Keratinocyte (primary cell): ENCODE results near the gene HRC. TPM values are rescaled to one million over a fixed set of nuclear protein-coding genes. Genes with fewer than 3 reads are reported as not detected.
A peak's percentile ranks its signal among the peaks of the same experiment; 100 is the strongest.

Experiments
- DNase-seq: peaks from one replicate; pipeline ENCODE4 v3.0.0-alpha.2; 2011; ENCODE audit warnings: low read depth, missing footprints, low spot score
- FAIRE-seq: peaks from 2 replicates; lab custom pipeline; 2011; peaks lifted over from hg19 to GRCh38; lab: Jason Lieb, UNC
- H2AFZ ChIP-seq: 2 replicates; pipeline ENCODE4 v1.6.0; 2012; ENCODE audit warnings: low read length, control low read depth, inconsistent platforms; ENCODE audit not compliant: control insufficient read depth
- H3K27ac ChIP-seq: 2 replicates; pipeline ENCODE4 v1.5.1; 2011; ENCODE audit warnings: low read length; ENCODE audit not compliant: control insufficient read depth, insufficient read depth
- H3K27me3 ChIP-seq: 3 replicates; pipeline ENCODE4 v1.6.0; 2011; ENCODE audit warnings: low read length; ENCODE audit not compliant: control insufficient read depth, insufficient read depth; ENCODE audit errors: extremely low read depth
- H3K36me3 ChIP-seq, 2 experiments: 2 replicates in 1 of 2; 3 replicates in 1 of 2; pipeline ENCODE4 v1.5.1; 2011; ENCODE audit warnings: low read length in 2 of 2, mild to moderate bottlenecking in 1 of 2; ENCODE audit not compliant: control insufficient read depth in 2 of 2, insufficient read depth in 2 of 2; ENCODE audit errors: extremely low read depth in 1 of 2
- H3K4me1 ChIP-seq: 3 replicates; pipeline ENCODE4 v1.5.1; 2011; ENCODE audit warnings: low read length; ENCODE audit not compliant: control insufficient read depth, insufficient read depth; ENCODE audit errors: extremely low read depth
- H3K4me2 ChIP-seq: 3 replicates; pipeline ENCODE4 v1.6.0; 2011; ENCODE audit warnings: low read depth, low read length; ENCODE audit not compliant: control insufficient read depth, insufficient read depth; ENCODE audit errors: extremely low read depth
- H3K4me3 ChIP-seq, 3 experiments: fragments of 200-600 bp in 1 of 3; sonication (generic) in 1 of 3; 2 replicates in 2 of 3; 3 replicates in 1 of 3; pipeline ENCODE4 v1.5.1; 2011 to 2016; ENCODE audit warnings: low read length in 3 of 3, mild to moderate bottlenecking in 3 of 3, control low read depth in 2 of 3, inconsistent platforms in 1 of 3, low read depth in 1 of 3, mixed read lengths in 1 of 3, mixed run types in 1 of 3, moderate library complexity in 1 of 3; ENCODE audit not compliant: control insufficient read depth in 2 of 3, insufficient read depth in 2 of 3; ENCODE audit errors: extremely low read depth in 1 of 3
- H3K79me2 ChIP-seq: 2 replicates; pipeline ENCODE4 v1.6.0; 2012; ENCODE audit warnings: low read length; ENCODE audit not compliant: control insufficient read depth, insufficient read depth
- H3K9ac ChIP-seq: 3 replicates; pipeline ENCODE4 v1.6.0; 2011; ENCODE audit warnings: low read length; ENCODE audit not compliant: control insufficient read depth, insufficient read depth; ENCODE audit errors: extremely low read depth
- H3K9me1 ChIP-seq: 3 replicates; pipeline ENCODE4 v1.6.0; 2011; ENCODE audit warnings: low read length; ENCODE audit not compliant: control insufficient read depth, insufficient read depth; ENCODE audit errors: extremely low read depth
- H3K9me3 ChIP-seq: 2 replicates; pipeline ENCODE4 v1.5.1; 2012; ENCODE audit warnings: low read depth, low read length; ENCODE audit not compliant: control insufficient read depth
- H4K20me1 ChIP-seq: 3 replicates; pipeline ENCODE4 v1.6.0; 2011; ENCODE audit warnings: low read length; ENCODE audit not compliant: control insufficient read depth, insufficient read depth; ENCODE audit errors: extremely low read depth
- CTCF ChIP-seq, 3 experiments: IDR thresholded peaks in 1 of 3; conservative IDR thresholded peaks in 1 of 3; optimal IDR thresholded peaks in 1 of 3; 2 replicates in 2 of 3; 3 replicates in 1 of 3; pipeline versions ENCODE3 to v1.5.1; 2011; ENCODE audit warnings: low read length in 3 of 3, mild to moderate bottlenecking in 3 of 3, moderate library complexity in 2 of 3, control low read depth in 1 of 3, inconsistent platforms in 1 of 3; ENCODE audit not compliant: insufficient read depth in 2 of 3; ENCODE audit errors: extremely low read depth in 1 of 3
- EZH2 ChIP-seq: IDR thresholded peaks from one replicate; pipeline ENCODE4 v1.6.1; 2012; ENCODE audit warnings: inconsistent platforms, mild to moderate bottlenecking, low read length, moderate library complexity
- dilution Hi-C: fragments of 300-500 bp; cut with MboI; formaldehyde crosslinking; loops from one replicate; pipeline ENCODE4 v1.7.0; 2020; ENCODE audit warnings: low sequenced_read_pairs; ENCODE audit not compliant: extremely low pct_ligation_motif_present
- polyA plus RNA-seq, 5 experiments: library from polyadenylated mRNA; depleted of rRNA in 3 of 5; stranded (reverse) in 3 of 5; stranded (forward) in 1 of 5; unstranded in 1 of 5; fragments of >200 nt; gene quantifications; 1 replicate in 1 of 5; 2 replicates in 3 of 5; 3 replicates in 1 of 5; pipeline versions ENCODE4 v1.2.1 to v1.2.3, GENCODE V29; 2011 to 2012; ENCODE audit warnings: missing spikeins in 2 of 5, low read depth in 1 of 5, low replicate concordance in 1 of 5

Gene HRC
- polyA plus RNA-seq, 1 donor (not counting 4 experiments of a cell fraction or from before 2014, with no cell fraction given), result 0.08 TPM

GRCh38 chr19:49136771-49137171 is 18.4 kb downstream of the HRC start:
- TF ChIP-seq CTCF (optimal IDR thresholded peaks at IDR 0.05 in 1 of 3, IDR thresholded peaks at IDR 0.05 in 1 of 3, conservative IDR thresholded peaks at IDR 0.05 in 1 of 3; ENCODE audit: extremely low read depth in 1 of 3, insufficient read depth in 2 of 3, low read length in 3 of 3) (no peak), EZH2 (no peak)
- Histone ChIP-seq H3K27me3 (no peaks in the 10 kb centered on the region), H3K36me3 (no peaks in the 10 kb centered on the region), H4K20me1 (no peaks in the 10 kb centered on the region), H3K4me1 (peaks cover 4% of the 10 kb centered on the region), H3K4me2 (no peak overlapping the region), H3K27ac (no peak overlapping the region), H3K9me1 (no peaks in the 10 kb centered on the region), H3K79me2 (no peaks in the 10 kb centered on the region), H3K4me3 (no peak overlapping the region), H3K9ac (no peak overlapping the region), H3K9me3 (no peaks in the 10 kb centered on the region), H2AFZ (no peak overlapping the region)
- FAIRE-seq, result no peak
- dilution Hi-C loops, result no loop called here
- no peak for DNase-seq

- no peak for FAIRE-seq
- H4K20me1 ChIP-seq, result no peaks in the 10 kb centered on the region
- H3K4me3 ChIP-seq, result no peak overlapping the region
These were observed 19.5 kb downstream of the HRC start for GRCh38 chr19:49135686-49136085.

More at GRCh38 chr19:49135686-49136085, 19.5 kb downstream of the HRC start:
- no peak for DNase-seq
- H2AFZ ChIP-seq, result no peak overlapping the region
- H3K4me2 ChIP-seq, result no peak overlapping the region
- no peaks in the 10 kb centered on the region for H3K27me3 ChIP-seq
- H3K27ac ChIP-seq, result peak overlapping the region; percentile 14
- no peaks in the 10 kb centered on the region for H3K36me3 ChIP-seq
- H3K9ac ChIP-seq, result peak overlapping the region; percentile 15
- H3K9me1 ChIP-seq, result no peaks in the 10 kb centered on the region
- H3K79me2 ChIP-seq, result no peaks in the 10 kb centered on the region
- H3K4me1 ChIP-seq, result peaks cover 4% of the 10 kb centered on the region
- dilution Hi-C loops, result no loop called here
- no peak for TF ChIP-seq EZH2
- TF ChIP-seq CTCF (optimal IDR thresholded peaks at IDR 0.05 in 1 of 3, IDR thresholded peaks at IDR 0.05 in 1 of 3, conservative IDR thresholded peaks at IDR 0.05 in 1 of 3; ENCODE audit: extremely low read depth in 1 of 3, insufficient read depth in 2 of 3, low read length in 3 of 3), result no peak
- no peaks in the 10 kb centered on the region for H3K9me3 ChIP-seq
